Body of pancreas (tissue), 4 donors: Measurements from ENCODE around the gene MYRFL.

ENCODE experiments used
- CTCF ChIP-seq, 7 experiments: fragments of 450-650 bp in 4 of 7; fragments of 200-600 bp in 3 of 7; sonication (generic) in 3 of 7; IDR thresholded peaks; one replicate each; pipeline ENCODE4 v1.5.1; 2016 to 2019; ENCODE audit warnings: antibody characterized with exemption in 7 of 7
- POLR2A ChIP-seq, 3 donors: fragments of 450-650 bp; IDR thresholded peaks; one replicate each; pipeline ENCODE4 v1.6.1; 2016; ENCODE audit warnings: antibody characterized with exemption in 3 of 3, mild to moderate bottlenecking in 2 of 3

DNA sequence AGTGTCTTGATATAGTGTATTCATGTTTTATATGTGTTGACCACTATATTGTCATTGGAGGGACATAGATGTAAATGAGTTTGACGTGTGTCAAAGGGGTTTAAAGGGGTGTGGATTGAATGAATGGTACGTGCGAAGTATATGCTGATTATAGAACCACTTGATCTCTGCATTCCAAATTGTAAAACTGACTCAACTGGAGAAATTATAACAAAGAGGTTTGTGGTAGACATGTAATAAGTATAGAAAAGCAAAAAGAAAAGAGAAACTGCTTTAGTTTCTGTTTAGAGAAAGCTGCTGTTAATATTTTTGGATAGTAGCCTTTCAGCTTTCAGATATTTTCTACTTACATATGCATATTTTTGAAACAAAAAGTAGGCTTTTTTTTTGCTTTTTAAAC is 8.9 kb upstream of the MYRFL start:
- TF ChIP-seq CTCF (IDR thresholded peaks at IDR 0.05) (no peak), POLR2A (IDR thresholded peaks at IDR 0.05) (no peak)
